GM20000 (cell line): Measurements from ENCODE around the gene MUC2.

Experiments
- DNase-seq: peaks from one replicate; pipeline ENCODE4 v3.0.0; 2012; ENCODE audit warnings: low spot score
- TF ChIP-seq, protein P1 (sequence below): IDR thresholded peaks from 2 replicates; pipeline ENCODE4 v1.5.1; 2012; ENCODE audit warnings: mild to moderate bottlenecking, control low read depth; ENCODE audit errors: extremely low read depth, missing control alignments

MUC2 gene

DNA sequence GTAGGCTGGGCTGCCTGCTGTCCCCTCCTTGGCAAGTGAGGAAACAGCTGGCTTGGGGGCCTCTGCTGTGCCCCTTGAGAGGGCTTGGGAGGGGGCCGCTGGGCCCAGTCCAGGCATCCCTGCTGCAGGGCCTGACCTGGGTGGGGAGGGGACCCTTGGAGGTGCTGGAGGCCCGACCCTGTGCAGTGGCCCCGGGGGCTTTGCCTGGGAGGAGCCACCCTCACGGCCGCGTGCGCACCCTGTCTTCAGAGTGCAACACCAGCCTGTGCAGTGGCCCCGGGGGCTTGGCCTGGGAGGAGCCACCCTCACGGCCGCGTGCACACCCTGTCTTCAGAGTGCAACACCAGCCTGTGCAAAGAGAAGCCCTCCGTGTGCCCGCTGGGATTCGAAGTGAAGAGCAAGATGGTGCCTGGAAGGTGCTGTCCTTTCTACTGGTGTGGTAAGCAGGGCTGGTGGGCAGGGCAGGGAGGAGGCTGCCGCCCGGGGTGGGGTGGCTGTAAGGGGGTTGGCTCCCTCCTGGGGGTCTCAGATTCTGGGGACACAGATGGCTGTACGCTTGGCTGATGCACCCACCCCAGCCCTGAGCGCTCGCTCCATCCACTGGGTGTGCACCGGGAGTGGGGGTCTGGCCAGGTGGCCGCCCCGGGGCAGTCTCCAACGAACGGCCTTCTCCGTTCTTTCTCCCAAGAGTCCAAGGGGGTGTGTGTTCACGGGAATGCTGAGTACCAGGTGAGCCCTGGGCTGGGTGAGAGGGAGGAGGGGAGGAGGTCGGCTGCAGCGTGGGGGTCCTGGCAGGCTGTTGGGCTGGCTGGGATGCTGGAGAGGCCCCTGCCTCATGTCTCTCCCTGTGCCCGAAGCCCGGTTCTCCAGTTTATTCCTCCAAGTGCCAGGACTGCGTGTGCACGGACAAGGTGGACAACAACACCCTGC is 32.9 kb downstream of the MUC2 start:
- no peak for DNase-seq
- TF ChIP-seq, protein P1, sequence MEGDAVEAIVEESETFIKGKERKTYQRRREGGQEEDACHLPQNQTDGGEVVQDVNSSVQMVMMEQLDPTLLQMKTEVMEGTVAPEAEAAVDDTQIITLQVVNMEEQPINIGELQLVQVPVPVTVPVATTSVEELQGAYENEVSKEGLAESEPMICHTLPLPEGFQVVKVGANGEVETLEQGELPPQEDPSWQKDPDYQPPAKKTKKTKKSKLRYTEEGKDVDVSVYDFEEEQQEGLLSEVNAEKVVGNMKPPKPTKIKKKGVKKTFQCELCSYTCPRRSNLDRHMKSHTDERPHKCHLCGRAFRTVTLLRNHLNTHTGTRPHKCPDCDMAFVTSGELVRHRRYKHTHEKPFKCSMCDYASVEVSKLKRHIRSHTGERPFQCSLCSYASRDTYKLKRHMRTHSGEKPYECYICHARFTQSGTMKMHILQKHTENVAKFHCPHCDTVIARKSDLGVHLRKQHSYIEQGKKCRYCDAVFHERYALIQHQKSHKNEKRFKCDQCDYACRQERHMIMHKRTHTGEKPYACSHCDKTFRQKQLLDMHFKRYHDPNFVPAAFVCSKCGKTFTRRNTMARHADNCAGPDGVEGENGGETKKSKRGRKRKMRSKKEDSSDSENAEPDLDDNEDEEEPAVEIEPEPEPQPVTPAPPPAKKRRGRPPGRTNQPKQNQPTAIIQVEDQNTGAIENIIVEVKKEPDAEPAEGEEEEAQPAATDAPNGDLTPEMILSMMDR, result no peak

- no peak for DNase-seq
- TF ChIP-seq, protein P1, result no peak
Measured at GRCh38 chr11:1108246-1108900, 33.7 kb downstream of the MUC2 start.

DNA sequence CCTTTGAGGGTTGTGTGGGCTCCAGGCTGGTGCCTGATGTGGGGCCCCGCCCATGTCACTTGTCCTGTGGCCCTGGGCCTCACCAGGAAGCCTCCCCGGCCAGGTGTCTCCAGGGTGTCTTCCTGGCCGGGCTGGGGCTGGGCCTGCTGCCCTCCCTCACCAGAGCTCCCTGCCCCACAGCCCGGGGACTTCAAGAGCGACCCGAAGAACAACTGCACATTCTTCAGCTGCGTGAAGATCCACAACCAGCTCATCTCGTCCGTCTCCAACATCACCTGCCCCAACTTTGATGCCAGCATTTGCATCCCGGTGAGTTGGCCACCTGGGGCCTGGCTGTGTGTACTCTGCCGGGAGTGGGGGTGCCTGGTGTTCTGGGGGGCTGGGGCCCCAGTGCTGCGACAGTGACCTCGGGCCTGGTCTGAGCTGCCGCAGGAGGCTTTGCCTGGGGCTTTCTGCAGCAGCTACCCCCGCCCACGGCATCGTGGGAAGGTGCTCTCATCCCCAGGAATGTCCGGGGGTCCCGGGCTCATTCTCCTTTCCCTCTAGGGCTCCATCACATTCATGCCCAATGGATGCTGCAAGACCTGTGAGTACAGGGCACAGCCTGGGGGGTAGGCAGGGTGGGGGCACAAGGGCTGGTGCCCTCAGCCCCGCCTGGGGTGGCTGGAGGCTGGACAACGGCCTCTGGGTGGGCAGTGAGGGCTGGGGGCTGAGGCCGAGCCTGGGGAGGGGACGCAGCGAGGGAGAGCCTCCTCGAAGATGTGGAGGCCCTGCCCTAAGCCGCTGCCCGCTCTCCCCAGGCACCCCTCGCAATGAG is 34.6 kb downstream of the MUC2 start:
- DNase-seq, result no peak
- TF ChIP-seq, protein P1, result no peak

DNA sequence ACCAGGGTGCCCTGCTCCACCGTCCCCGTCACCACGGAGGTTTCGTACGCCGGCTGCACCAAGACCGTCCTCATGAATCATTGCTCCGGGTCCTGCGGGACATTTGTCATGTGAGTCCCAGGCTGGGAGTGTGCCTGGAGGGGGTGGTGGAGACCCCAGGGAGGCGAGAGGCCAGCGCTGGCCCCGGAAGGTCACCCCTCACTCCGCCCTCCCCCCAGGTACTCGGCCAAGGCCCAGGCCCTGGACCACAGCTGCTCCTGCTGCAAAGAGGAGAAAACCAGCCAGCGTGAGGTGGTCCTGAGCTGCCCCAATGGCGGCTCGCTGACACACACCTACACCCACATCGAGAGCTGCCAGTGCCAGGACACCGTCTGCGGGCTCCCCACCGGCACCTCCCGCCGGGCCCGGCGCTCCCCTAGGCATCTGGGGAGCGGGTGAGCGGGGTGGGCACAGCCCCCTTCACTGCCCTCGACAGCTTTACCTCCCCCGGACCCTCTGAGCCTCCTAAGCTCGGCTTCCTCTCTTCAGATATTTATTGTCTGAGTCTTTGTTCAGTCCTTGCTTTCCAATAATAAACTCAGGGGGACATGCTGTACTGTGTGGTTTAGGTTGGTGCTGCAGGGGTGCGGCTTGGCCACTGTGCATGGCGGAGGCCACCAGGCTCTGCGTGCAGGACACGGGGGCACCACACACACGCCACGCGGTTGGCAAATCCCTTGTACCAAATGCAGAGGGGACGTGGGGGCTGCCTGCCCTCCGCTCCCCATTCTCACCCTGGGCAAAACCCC is 35.4 kb downstream of the MUC2 start:
- TF ChIP-seq, protein P1, result no peak
- DNase-seq, result no peak

DNA sequence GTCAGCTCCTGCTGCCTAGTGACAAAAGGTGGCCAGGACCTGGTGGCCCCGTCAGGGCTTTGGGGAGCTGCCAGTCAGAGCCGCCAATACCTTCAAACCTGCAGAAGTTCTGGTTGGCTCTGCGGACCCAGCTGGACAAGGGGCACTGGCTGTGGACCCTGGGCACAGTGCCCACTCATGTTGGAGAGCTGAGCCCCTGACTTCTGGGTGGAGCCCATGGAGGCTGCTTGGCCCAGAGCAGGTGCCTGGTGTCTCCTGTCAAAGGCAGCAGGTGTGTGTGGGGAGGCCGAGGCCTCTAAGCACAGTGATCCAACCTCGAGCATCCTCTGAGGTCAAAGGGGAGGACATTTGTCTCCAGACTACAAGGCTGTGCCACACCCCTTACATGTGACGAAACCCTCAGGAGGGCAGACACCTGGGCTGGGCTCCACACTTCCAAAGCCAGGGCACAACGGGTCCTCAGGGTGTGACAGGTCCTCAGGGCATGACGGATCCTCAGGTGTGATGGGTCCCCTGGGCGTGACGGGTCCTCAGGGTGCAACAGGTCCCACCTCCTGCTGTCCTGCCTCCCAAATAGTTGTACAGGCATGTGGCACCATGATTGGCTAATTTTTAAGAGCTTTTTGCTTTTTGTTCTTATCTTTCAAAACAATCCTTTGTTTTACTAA is 37.0 kb downstream of the MUC2 start:
- TF ChIP-seq, protein P1, result no peak

GRCh38 chr11:1112351-1113191 is 37.9 kb downstream of the MUC2 start:
- DNase-seq, result no peak
- TF ChIP-seq, protein P1, result no peak

More for the DNA sequence above, 37.0 kb downstream of the MUC2 start:
- no peak for DNase-seq
